ENCODE data around the gene PLEKHF1. TPM values are rescaled to one million over a fixed set of nuclear protein-coding genes. Genes with fewer than 3 reads are reported as not detected.

PLEKHF1 gene
- total RNA-seq, 2 experiments from 2014 or later, result 20.1 to 20.9 TPM

DNA sequence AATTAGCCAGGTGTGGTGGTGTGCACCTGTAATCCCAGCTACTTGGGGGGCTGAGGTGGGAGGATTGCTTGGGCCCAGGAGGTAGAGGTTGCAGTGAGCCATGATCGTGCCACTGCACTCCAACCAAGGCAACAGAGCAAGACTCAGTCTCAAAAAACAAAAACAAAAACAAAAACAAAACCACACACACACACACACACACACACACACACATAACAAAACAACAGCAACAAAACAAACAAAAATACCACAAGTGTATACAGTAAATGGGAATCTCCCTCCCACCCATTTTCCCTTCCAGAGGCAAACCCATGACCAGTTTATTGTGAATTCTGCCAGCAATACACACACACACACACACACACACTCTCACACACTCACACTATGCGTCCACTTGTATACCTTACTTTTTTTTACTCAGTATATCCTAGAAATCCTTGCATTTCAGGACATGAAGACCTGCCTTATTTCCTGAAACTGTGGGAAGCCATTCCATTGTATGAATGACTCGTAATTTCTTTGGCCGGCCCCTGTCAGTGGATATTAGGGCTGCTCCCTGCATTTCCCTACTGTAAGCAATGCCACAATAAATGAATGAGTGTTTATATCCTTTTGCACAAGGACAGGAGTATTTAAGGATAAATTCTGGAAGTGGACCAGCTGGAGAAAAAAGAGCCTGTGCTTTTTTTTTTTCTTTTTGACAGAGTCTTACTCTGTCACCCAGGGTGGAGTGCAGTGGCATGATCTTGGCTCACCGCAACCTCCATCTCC lies 6.9 kb upstream of the PLEKHF1 start:
- POLR2A ChIA-PET, result no interaction called here
- CTCF ChIA-PET, result interaction anchor here (0.8 to 1.9 kb wide), 4 partner anchors 9 to 48 kb away, joined by 3 to 6 read pairs (median 4); no protein-coding TSS in a partner anchor

DNA sequence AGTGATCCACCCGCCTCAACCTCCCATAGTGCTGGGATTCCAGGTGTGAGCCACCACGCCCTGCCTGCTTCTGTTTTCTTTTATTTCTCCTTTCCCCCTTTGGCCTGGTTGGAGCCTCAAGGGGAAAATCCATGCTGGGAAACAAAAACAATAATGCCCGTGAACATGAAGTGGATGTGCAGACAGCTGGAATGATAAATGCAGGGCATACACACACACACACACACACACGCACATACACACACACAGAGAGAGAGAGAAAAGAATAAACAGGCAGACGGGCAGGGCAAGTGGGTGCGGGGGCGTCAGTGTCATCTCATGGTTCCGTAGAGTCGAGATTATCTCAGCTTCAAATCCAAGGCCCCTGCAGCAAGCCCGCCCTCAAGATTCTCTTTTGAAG lies 4.4 kb upstream of the PLEKHF1 start:
- CTCF ChIA-PET, result no interaction called here
- POLR2A ChIA-PET, result interaction anchor here (0.9 kb wide), 1 partner anchor 37 kb away, joined by 3 read pairs; no protein-coding TSS in a partner anchor

DNA sequence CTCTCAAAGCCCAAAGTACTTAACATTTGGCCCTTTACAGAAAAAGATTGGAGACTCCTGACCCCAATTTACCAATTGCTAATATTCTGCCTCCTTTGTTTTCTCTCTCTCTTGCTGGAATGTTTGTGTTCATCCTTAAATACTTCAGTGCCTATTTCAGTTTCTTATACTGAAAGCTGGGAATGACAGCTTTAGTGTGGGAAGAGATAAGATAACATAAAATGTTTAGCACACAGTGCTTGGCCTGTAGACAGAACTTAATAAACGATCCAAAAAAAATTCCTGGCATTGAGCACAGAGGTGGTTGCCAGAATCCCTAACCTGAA lies 3.0 kb upstream of the PLEKHF1 start:
- POLR2A ChIA-PET, result no interaction called here

DNA sequence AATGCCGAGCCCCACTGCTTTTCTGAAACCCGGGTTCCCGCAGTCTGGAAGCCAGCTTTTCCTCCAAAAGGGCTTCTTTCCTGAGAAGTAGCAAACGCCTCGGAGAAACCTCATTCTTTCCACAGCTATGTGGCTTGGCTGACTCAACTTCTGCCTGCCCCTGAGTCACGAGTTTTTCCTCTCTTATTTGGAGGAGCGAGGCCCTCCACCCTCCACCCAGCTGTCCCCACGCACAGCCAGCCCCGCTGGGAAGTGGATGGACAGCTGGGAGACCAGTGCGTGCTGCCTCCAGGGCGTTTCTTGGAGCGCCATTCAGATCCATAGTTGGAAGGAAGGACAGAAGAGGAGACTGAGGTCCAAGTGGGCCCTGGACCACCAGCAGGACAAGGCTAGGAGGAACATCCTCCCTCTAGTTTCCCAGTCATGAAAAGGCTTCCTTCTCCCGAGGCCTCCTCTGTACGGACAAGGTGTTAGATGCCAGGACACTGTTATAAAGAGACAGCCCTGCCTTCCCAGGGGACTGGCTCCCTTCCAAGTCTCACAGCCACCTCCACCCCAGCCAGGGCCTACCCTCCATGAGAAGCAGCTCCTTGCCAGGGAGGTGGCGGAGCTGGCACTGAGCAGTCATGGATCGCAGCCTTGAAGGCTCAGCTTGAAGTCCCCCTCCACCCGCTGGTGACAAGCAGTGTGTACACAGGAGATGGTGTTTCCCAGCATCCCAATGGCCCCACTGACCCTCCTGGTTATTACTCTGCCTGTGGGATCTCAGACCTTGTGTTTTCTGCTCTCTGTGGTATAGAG lies 2.5 kb upstream of the PLEKHF1 start:
- ChIA-PET CTCF (interaction anchor here (1.1 to 1.8 kb wide), 4 partner anchors 12 to 54 kb away, joined by 5 to 9 read pairs (median 6); no protein-coding TSS in a partner anchor), POLR2A (interaction anchor here (1.2 kb wide), 1 partner anchor 10 kb away, joined by 3 read pairs; no protein-coding TSS in a partner anchor)

More for the DNA sequence above, 3.0 kb upstream of the PLEKHF1 start:
- CTCF ChIA-PET, result interaction anchor here (1.1 to 1.8 kb wide), 5 partner anchors 13 to 54 kb away, joined by 5 to 9 read pairs (median 6); no protein-coding TSS in a partner anchor

DNA sequence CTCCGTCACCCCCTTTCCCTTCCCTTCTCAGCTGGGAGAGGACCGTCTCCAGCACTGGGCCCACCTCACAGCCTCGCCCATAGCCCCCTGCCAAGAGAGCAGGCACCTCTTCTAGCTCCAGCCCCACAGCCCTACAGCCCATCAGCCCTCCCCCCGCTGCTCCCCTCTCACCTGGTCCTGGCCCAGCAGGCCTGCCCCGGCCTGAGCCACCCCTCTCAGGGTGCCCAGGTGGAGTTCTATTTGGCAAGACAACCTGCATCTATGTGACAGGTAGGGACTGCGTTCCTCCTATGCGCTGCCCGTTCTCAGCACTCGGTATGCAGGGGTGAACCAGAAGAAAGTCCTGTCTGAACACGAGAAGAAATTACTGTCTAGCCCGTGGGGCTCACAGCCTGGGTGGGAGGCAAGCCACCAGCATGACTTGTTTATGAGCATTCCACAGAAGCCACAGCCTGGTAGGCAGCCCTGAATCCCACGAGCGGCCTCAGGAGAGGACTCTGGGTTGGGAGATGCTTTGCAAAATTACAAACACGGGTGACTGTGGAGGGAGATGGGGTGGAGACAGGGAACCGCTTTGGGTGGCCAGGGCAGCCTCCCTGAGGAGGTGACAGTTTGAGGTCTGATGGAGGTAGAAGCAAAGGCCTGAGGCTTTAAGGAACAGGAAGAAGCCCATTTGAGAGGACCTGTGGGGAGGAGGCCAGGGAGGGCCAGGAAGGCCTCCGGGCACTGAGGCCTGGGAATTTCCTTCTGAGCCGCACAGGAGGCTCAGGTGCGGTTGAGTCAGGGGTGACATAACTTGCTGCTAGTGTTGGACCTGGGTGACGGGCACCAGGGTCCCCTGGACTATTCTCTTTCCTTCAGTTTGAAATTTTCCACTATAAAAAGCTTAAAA lies 1.2 kb upstream of the PLEKHF1 start:
- CTCF ChIA-PET, result interaction anchor here (1.0 to 2.7 kb wide), 5 partner anchors 9 to 58 kb away, joined by 3 to 9 read pairs (median 5); partner anchors contain the start of gene POP4
- POLR2A ChIA-PET, result interaction anchor here (0.7 to 1.2 kb wide), 3 partner anchors 9 to 119 kb away, joined by 3 to 5 read pairs (median 5); no protein-coding TSS in a partner anchor

DNA sequence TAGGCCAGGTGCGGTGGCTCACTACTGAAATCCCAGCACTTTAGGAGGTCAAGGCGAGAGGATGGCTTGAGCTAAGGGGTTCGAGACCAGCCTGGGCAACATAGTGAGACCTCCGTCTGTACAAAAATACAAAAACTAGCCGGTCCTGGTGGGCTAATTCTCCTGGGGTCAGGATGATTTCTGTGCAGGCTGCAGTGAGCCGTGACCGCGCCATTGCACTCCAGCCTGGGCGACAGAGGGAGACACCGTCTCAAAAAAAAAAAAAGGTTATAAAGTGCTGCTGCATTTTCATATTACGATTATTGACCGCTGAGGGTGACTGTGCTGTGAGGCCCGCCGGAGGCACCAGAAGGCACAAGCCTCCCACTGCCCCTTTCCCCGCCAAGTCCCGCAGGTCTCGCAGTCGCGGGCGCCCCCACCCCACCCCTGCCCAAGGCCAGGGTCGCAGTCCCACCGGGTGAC lies 477 bp upstream of the PLEKHF1 start:
- CTCF ChIA-PET, result interaction anchor here (0.9 to 4.6 kb wide), 10 partner anchors 8 to 59 kb away, joined by 3 to 30 read pairs (median 5); partner anchors contain the start of genes C19orf12 and POP4

DNA sequence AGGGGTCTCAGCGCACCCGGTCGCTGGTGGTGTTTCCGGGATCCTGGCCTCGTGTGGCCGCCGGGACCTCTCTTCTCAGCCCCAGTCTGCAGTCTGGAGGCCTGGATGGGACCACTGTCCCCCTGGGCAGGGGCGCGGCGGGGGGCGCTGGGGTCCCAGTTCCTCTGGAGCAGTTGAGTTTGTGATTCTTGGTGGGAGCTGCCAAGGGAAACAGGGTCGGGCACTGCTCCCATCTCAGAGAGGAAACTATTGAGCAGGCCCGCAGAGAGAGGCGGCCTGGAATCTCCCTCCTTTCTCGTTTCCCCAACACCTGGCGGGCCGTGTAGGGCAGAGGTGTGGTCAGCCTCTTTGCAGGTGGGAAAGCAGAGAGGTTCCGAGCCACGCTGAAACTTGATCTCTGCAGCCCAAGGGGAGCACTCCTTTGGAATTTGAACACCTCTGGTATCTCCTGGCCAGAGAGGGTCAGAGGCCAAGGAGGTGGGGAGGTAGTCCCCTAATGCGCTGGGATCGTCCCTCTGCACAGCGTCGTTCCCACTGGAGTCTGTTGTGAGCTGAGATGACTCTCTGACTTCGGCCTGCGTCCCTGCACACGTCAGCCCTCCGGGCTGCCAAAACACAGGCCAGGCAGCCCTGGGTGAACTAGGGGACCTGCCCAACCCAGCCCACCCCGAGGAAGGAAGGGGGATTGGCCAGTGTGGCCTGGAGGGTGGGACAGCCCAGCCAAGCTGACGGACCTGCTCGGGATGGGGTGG lies 741 bp downstream of the PLEKHF1 start:
- POLR2A ChIA-PET, result interaction anchor here (0.6 to 2.9 kb wide), 8 partner anchors 8 to 158 kb away, joined by 3 to 12 read pairs (median 9); partner anchors contain the start of genes C19orf12 and POP4

More for the DNA sequence above, 477 bp upstream of the PLEKHF1 start:
- POLR2A ChIA-PET, result interaction anchor here (0.7 to 2.4 kb wide), 8 partner anchors 9 to 118 kb away, joined by 3 to 12 read pairs (median 5); partner anchors contain the start of gene POP4

DNA sequence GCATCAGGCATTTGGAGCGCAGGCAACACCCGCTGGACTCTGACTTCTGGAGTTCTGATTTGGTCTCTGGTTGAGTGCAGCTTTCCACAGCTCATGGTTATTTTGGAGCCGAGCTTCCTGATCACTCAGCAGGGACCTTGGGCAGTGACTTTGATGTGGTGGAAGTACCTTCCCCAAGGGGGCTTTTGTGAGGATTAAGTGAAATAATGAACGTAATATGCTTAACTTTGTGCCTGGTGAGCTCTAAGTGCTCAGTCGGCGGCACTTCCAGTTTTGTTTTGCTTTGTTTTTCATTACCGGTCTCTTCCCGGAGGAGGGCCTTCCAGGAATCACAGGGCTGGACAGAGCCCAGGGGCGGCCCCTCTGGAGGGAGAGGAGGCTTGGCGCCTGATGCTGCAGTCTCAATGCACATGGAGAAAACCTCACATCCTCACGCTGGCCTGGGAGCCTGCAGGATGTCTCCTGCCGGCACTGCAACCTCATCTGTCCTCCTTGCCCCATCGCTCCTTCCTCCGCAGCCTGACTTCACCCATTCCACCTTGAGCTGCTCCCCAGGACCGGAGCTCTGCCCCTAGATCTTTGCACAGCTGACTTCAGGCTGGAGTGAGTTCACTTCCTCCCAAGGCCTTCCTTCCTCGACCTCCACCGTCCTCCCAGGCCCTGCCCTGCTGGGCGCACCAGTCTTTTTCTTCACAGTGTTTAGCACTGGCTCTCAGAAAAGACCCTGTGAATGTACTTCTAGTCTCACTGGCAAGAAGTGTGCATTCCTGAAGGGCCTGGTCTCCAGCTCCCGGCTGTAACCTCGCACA lies 1.5 kb downstream of the PLEKHF1 start:
- CTCF ChIA-PET, result interaction anchor here (0.9 to 4.6 kb wide), 14 partner anchors 12 to 206 kb away, joined by 3 to 30 read pairs (median 4); no protein-coding TSS in a partner anchor
- POLR2A ChIA-PET, result interaction anchor here (0.6 to 2.9 kb wide), 6 partner anchors 43 to 157 kb away, joined by 3 to 12 read pairs (median 10); partner anchors contain the start of genes C19orf12 and POP4

More for the DNA sequence above, 741 bp downstream of the PLEKHF1 start:
- CTCF ChIA-PET, result interaction anchor here (0.6 to 4.6 kb wide), 18 partner anchors 7 to 78 kb away, joined by 3 to 30 read pairs (median 4); partner anchors contain the start of gene C19orf12

DNA sequence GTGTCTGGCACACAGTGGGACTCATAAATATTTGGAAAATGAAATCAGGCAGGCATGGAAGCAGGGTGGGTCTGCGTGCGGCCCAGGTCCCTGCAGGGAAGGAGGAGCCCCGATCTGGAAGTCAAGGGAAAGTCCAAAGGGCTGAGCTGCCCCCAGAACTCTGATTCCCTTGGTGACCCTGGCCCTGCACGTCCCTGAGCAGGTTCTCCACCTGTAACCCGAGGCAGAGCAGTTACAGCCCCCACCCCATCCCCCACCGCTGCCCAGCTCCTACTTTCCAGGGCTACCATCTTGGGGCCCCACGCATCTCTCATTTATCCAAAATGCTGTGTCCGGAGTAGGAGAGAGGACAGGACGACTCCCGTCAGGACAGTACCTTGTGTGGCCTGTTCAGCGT lies 2.1 kb downstream of the PLEKHF1 start:
- POLR2A ChIA-PET, result interaction anchor here (0.6 to 2.9 kb wide), 5 partner anchors 43 to 61 kb away, joined by 3 to 12 read pairs (median 3); partner anchors contain the start of genes C19orf12 and POP4

DNA sequence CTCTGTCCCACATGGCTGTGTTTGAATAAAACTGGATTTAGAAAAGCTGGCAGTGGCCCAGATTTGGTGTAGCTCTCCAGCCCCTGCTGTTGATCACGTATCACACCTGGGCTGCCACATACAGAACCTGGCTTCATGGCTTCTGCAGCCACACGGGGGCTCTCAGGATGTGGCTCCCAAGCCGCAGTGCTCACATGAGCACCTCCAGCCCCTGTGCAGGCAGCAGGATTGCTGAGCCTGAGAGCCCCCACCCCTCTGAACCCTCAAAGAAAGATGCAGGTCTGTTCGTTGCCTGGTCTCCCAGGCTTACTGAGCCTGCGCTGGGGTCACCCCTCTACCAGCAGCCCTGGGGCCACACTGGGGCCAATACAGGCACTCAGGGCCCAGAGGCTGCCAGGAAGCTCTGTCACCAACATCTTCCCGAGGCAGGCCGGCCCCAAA lies 2.7 kb downstream of the PLEKHF1 start:
- ChIA-PET POLR2A (interaction anchor here (0.6 to 2.9 kb wide), 4 partner anchors 44 to 62 kb away, joined by 3 to 12 read pairs (median 3); partner anchors contain the start of gene POP4), CTCF (interaction anchor here (0.5 to 4.6 kb wide), 16 partner anchors 11 to 815 kb away, joined by 3 to 30 read pairs (median 4); no protein-coding TSS in a partner anchor)

More for the DNA sequence above, 2.1 kb downstream of the PLEKHF1 start:
- CTCF ChIA-PET, result interaction anchor here (0.8 to 4.6 kb wide), 13 partner anchors 11 to 206 kb away, joined by 3 to 30 read pairs (median 4); no protein-coding TSS in a partner anchor

DNA sequence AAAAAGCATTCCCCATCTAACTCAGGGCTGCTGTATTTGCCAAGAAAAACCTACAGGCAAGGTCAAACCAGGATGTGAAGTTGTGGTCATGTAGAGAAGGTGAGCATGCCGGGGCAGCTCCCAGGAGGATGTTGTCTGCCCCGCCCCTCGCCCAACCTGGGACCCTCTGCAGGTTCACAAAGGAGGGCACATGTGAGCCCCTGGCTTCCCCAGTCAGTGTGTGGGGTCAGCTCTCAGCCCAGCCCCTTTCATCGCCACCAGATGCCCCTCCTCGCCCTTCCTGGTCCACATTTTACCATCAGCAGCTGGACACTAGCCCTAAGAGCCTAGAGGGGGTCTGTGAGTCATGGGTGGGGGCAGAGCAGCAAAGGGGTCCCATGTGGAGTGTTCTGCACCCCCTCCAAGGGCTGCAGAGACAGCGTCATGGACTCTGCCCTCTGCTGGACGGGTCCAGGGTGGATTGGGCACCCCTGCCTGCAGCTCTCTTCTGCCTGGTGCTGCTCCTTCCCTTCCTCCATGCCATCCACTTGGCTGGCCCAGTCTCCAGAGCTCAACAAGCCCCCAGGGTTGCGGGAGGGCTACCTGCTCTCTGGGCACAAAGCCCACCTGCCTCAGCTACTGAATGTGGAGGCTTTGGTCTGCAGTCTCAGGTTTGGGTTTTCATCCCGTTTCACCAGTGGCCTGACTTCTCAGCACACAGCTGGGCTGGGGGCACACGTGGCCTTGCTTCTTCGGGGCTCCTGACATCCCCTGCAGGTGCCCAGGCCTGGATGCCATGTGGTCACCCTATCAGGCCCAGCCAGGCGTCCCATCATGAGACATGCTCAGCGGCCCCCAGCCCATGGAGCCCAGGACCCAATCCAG lies 3.7 kb downstream of the PLEKHF1 start:
- POLR2A ChIA-PET, result interaction anchor here (0.5 to 2.9 kb wide), 3 partner anchors 11 to 63 kb away, joined by 3 to 12 read pairs (median 6); partner anchors contain the start of gene POP4
- CTCF ChIA-PET, result interaction anchor here (0.5 to 4.6 kb wide), 11 partner anchors 13 to 816 kb away, joined by 3 to 30 read pairs (median 4); no protein-coding TSS in a partner anchor

DNA sequence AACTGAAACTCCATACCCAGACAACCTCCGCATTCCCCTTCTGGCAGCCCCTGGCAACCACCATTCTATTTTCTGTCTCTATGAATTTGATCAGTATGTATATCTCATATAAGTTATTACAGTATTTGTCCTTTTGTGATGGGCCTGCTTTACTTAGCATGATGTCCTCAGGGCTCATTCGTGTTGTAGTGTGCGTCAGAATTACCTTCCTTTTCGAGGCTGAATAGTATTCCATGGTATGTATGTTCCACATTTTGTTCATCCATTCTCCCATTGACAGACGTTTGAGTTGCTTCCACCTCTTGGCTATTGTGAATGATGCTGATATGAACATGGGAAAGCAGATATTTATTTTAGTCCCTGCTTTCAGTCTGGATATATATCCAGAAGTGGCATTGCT lies 5.0 kb downstream of the PLEKHF1 start:
- POLR2A ChIA-PET, result no interaction called here
- CTCF ChIA-PET, result interaction anchor here (0.7 to 3.2 kb wide), 3 partner anchors 16 to 169 kb away, joined by 4 to 21 read pairs (median 12); no protein-coding TSS in a partner anchor

DNA sequence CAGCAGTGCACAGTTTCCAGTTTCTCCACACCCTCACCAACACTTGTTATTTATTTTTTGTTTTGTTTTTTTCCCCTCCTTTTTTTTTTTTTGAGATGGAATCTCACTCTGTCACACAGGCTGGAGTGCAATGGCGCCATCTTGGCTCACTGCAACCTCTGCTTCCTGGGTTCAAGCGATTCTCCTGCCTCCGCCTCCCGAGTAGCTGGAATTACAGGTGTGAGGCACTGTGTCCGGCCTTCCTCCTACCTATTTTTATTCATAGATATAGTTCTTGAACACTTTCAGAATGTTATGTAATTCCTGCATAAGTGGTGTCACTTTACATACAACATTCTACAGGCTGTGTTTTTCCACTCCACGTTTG lies 5.7 kb downstream of the PLEKHF1 start:
- CTCF ChIA-PET, result interaction anchor here (0.7 to 4.1 kb wide), 6 partner anchors 15 to 168 kb away, joined by 3 to 25 read pairs (median 16); partner anchors contain the start of gene C19orf12
- POLR2A ChIA-PET, result interaction anchor here (0.7 to 2.1 kb wide), 5 partner anchors 11 to 65 kb away, joined by 3 to 12 read pairs (median 8); partner anchors contain the start of gene POP4

DNA sequence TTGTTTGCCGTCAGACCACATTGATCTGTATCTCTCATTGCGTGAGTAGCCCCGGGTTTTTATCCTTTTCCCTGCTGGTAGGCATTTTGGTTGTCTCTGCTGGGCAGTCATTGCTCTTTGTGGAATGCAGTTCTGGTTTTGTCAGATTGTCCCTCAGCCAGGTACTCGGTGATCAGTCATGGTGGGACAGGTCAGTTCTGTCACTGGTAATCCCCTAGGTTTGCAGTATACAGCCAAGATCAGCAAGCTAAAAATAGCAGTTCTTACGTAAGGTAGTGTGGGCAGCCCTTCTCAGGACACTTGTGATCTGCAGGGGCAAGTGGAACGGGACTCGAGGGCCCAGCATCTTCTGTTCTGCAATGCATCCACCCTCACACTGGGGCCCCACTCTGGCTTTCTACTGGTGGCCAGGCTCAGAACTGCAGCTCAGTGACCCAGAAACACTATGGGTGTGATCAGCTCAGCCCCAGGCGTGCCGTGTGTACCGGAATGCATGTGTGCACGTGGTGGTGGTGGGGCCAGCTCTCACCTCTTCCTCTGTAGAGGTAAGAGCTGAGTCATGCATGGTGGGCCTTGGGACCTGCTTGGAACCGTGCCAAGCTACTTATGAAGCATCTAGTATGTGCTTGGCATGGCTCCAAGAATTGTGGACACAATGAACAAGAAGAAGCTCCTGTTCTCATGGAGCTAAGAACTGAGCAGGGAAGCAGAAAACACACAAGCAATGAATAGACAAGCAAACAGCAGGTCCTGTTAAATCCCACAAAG lies 6.3 kb downstream of the PLEKHF1 start:
- POLR2A ChIA-PET, result interaction anchor here (0.9 to 2.3 kb wide), 8 partner anchors 10 to 66 kb away, joined by 3 to 12 read pairs (median 7); partner anchors contain the start of genes C19orf12 and POP4
- CTCF ChIA-PET, result interaction anchor here (1.2 to 4.1 kb wide), 9 partner anchors 10 to 61 kb away, joined by 3 to 25 read pairs (median 12); partner anchors contain the start of gene C19orf12

Measured in activated CD8-positive, alpha-beta memory T cell treated with anti-CD3 and anti-CD28 coated beads for 36 hours (primary cell).